Measurements from ENCODE around the gene SLC16A1.
"Not testable (repeated sequence)": the region's sequence is repeated elsewhere in the genome, so short reads cannot be mapped to it uniquely, and the experiment has no call there.

The SLC16A1 gene

GRCh38 chr1:112925015-112925414 lies 31.0 kb downstream of the SLC16A1 start:
- DNase-seq (ENCODE audit: low read depth, low spot score) = no peak

- DNase-seq (ENCODE audit: low read depth, low spot score) = no peak
Measured at GRCh38 chr1:112923959-112924349, 32.0 kb downstream of the SLC16A1 start.

GRCh38 chr1:112923234-112923958 lies 32.6 kb downstream of the SLC16A1 start:
- DNase-seq (ENCODE audit: low read depth, low spot score) = no peak

- DNase-seq (ENCODE audit: low read depth, low spot score) = no peak
Measured at GRCh38 chr1:112911506-112912220, 44.3 kb downstream of the SLC16A1 start.

GRCh38 chr1:112909847-112910246 lies 46.1 kb downstream of the SLC16A1 start:
- DNase-seq (ENCODE audit: low read depth, low spot score) = no peak

GRCh38 chr1:112906150-112906698 lies 49.8 kb downstream of the SLC16A1 start:
- no peak for DNase-seq (ENCODE audit: low read depth, low spot score)

- DNase-seq (ENCODE audit: low read depth, low spot score) = no peak
Measured at GRCh38 chr1:112905395-112906149, 50.4 kb downstream of the SLC16A1 start.

- DNase-seq (ENCODE audit: low read depth, low spot score) = no peak
Measured at GRCh38 chr1:112904831-112905261, 51.1 kb downstream of the SLC16A1 start.

- no peak for DNase-seq (ENCODE audit: low read depth, low spot score)
Measured at GRCh38 chr1:112904071-112904830, 51.7 kb downstream of the SLC16A1 start.

- no peak for DNase-seq (ENCODE audit: low read depth, low spot score)
Measured at GRCh38 chr1:112902221-112902620, 53.8 kb downstream of the SLC16A1 start.

GRCh38 chr1:112901387-112901786 lies 54.6 kb downstream of the SLC16A1 start:
- DNase-seq (ENCODE audit: low read depth, low spot score) = no peak

- no peak for DNase-seq (ENCODE audit: low read depth, low spot score)
Measured at GRCh38 chr1:112896783-112897182, 59.2 kb downstream of the SLC16A1 start.

- no peak for DNase-seq (ENCODE audit: low read depth, low spot score)
Measured at GRCh38 chr1:112894561-112895011, 61.4 kb downstream of the SLC16A1 start.

GRCh38 chr1:112894010-112894292 lies 62.0 kb downstream of the SLC16A1 start:
- no peak for DNase-seq (ENCODE audit: low read depth, low spot score)

GRCh38 chr1:112893288-112894009 lies 62.5 kb downstream of the SLC16A1 start:
- DNase-seq (ENCODE audit: low read depth, low spot score) = no peak

- not testable (repeated sequence) for DNase-seq (ENCODE audit: low read depth, low spot score)
Measured at GRCh38 chr1:112889906-112890305, 66.1 kb downstream of the SLC16A1 start.

- DNase-seq (ENCODE audit: low read depth, low spot score) = no peak
Measured at GRCh38 chr1:112889052-112889768, 66.8 kb downstream of the SLC16A1 start.

GRCh38 chr1:112888630-112889029 lies 67.4 kb downstream of the SLC16A1 start:
- no peak for DNase-seq (ENCODE audit: low read depth, low spot score)

- DNase-seq (ENCODE audit: low read depth, low spot score) = no peak
Measured at GRCh38 chr1:112887599-112888283, 68.3 kb downstream of the SLC16A1 start.

- DNase-seq (ENCODE audit: low read depth, low spot score) = not testable (repeated sequence)
Measured at GRCh38 chr1:112884996-112885395, 71.0 kb downstream of the SLC16A1 start.

All from brain pericyte (primary cell).